HG02759 (cell line): Measurements from ENCODE around the gene LRFN3.
"Not testable (repeated sequence)": the region's sequence is repeated elsewhere in the genome, so short reads cannot be mapped to it uniquely, and the experiment has no call there.

ENCODE experiments used
- ATAC-seq: cut with Tn5 transposase; IDR thresholded peaks from one replicate; pipeline ENCODE4 v1.9.1; 2021; ENCODE audit warnings: mild to moderate bottlenecking, moderate library complexity; ENCODE audit not compliant: unreplicated experiment

LRFN3 gene

GRCh38 chr19:35960432-35960972, 24.3 kb downstream of the LRFN3 start:
- ATAC-seq: no peak

GRCh38 chr19:35963514-35963913, 27.3 kb downstream of the LRFN3 start:
- ATAC-seq: no peak

GRCh38 chr19:35966771-35967170, 30.6 kb downstream of the LRFN3 start:
- ATAC-seq: no peak

- ATAC-seq: no peak
These were observed 37.3 kb downstream of the LRFN3 start for GRCh38 chr19:35973487-35973886.

GRCh38 chr19:35975608-35976214, 39.5 kb downstream of the LRFN3 start:
- no peak for ATAC-seq

- ATAC-seq: no peak
These were observed 41.5 kb downstream of the LRFN3 start for GRCh38 chr19:35977446-35978222.

- no peak for ATAC-seq
These were observed 42.1 kb downstream of the LRFN3 start for GRCh38 chr19:35978271-35978670.

- ATAC-seq: no peak
These were observed 42.7 kb downstream of the LRFN3 start for GRCh38 chr19:35978832-35979365.

- ATAC-seq: not testable (repeated sequence)
These were observed 44.8 kb downstream of the LRFN3 start for GRCh38 chr19:35980997-35981396.

GRCh38 chr19:35983177-35983576, 47.0 kb downstream of the LRFN3 start:
- ATAC-seq: no peak

GRCh38 chr19:35986111-35986510, 49.9 kb downstream of the LRFN3 start:
- no peak for ATAC-seq

GRCh38 chr19:35986664-35987570, 50.7 kb downstream of the LRFN3 start:
- ATAC-seq: no peak

- ATAC-seq: no peak
These were observed 51.4 kb downstream of the LRFN3 start for GRCh38 chr19:35987571-35987896.

- no peak for ATAC-seq
These were observed 52.6 kb downstream of the LRFN3 start for GRCh38 chr19:35988824-35989223.

- ATAC-seq: no peak
These were observed 54.0 kb downstream of the LRFN3 start for GRCh38 chr19:35990156-35990555.

- no peak for ATAC-seq
These were observed 54.9 kb downstream of the LRFN3 start for GRCh38 chr19:35990771-35991730.

- ATAC-seq: no peak
These were observed 55.7 kb downstream of the LRFN3 start for GRCh38 chr19:35991731-35992450.

GRCh38 chr19:35992907-35993765, 57.0 kb downstream of the LRFN3 start:
- ATAC-seq: no peak
